ENCODE results near the gene RPS2. TPM values are rescaled to one million over a fixed set of nuclear protein-coding genes. Genes with fewer than 3 reads are reported as not detected.

Gene RPS2
- total and polyA plus RNA-seq, 2 donors (not counting 1 experiment from before 2014, with no cell fraction given), result 1,683 to 2,596 TPM

DNA sequence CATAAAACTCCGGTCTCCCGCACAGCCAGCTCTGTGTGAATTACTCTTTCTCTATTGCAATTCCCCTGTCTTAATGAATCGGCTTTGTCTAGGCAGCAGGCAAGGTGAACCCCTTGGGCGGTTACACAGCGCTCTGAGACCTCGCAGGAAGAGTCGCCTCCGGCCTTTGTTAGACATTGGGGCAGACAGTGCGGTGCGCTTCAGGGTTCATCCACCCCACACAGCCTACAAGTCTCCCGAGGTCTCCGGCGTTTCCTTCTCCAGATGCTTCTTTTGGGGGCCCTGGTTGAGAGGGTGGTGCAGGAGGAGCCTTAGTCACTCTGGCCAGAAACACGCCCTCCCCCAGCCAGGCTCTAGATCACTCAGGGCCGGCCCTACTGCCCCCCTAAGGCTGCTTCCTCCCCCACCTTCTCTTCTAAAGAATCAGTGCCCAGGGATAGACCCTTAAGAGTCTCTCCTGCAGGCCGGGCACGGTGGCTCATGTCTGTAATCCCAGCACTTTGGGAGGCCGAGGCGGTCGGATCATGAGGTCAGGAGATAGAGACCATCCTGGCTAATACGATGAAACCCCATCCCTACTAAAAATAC is 19.9 kb downstream of the RPS2 start:
- Histone ChIP-seq H3K36me3 (ENCODE audit: control insufficient read depth, insufficient read depth, low read length) (peaks cover 4% of the 10 kb centered on the region), H3K4me2 (ENCODE audit: extremely low read depth, insufficient read depth, low read length) (no peak overlapping the region)
- DNase-seq (ENCODE audit: low read depth in 2 of 2), result no peak

GRCh38 chr16:1942810-1943726 is 21.6 kb downstream of the RPS2 start, which contains the start of gene MSRB1:
TSS of gene MSRB1 (minus strand) at chr16:1943199. CDS start at chr16:1943156, 43 bp downstream.
- Histone ChIP-seq H3K27ac (ENCODE audit: insufficient read depth, low read length) (peak within 1 kb of the TSS; percentile 51), H2AFZ (ENCODE audit: low read length) (peak within 1 kb of the TSS; percentile 90), H3K27me3 (ENCODE audit: control insufficient read depth, insufficient read depth, low read length) (no peaks in the 10 kb centered on the region), H3K9ac (ENCODE audit: insufficient read depth, low read length) (peak within 1 kb of the TSS; percentile 76), H3K79me2 (ENCODE audit: control insufficient read depth, insufficient read depth, low read length) (no peaks in the 10 kb centered on the region), H3K36me3 (ENCODE audit: control insufficient read depth, insufficient read depth, low read length) (peaks cover 8% of the 10 kb centered on the region), H4K20me1 (ENCODE audit: control insufficient read depth, extremely low read depth, insufficient read depth, low read length) (no peaks in the 10 kb centered on the region), H3K4me1 (ENCODE audit: control insufficient read depth, extremely low read depth, insufficient read depth, low read length) (peaks cover 7% of the 10 kb centered on the region), H3K9me3 (ENCODE audit: control insufficient read depth, insufficient read depth, low read depth, low read length) (no peaks in the 10 kb centered on the region), H3K4me3 (replicated peaks in 1 of 4; ENCODE audit: control extremely low read depth in 1 of 4, insufficient read depth in 1 of 4, low read depth in 3 of 4, low read length in 4 of 4) (peak within 1 kb of the TSS; percentile 79 to 93 (median 82)), H3K4me2 (ENCODE audit: extremely low read depth, insufficient read depth, low read length) (peak within 1 kb of the TSS; percentile 92)
- TF ChIP-seq CTCF (conservative IDR thresholded peaks at IDR 0.05 in 1 of 2, IDR thresholded peaks at IDR 0.05 in 1 of 2; ENCODE audit: low read depth in 1 of 2, low read length in 2 of 2), result no peak
- TF ChIP-seq EZH2 (IDR thresholded peaks at IDR 0.05; ENCODE audit: low read length, missing control alignments), result no peak
- peak; percentile 95 to 97 for DNase-seq (ENCODE audit: low read depth in 2 of 2)

More for the DNA sequence above, 19.9 kb downstream of the RPS2 start:
- peaks cover 7% of the 10 kb centered on the region for H3K4me1 ChIP-seq (ENCODE audit: control insufficient read depth, extremely low read depth, insufficient read depth, low read length)
- H3K27me3 ChIP-seq (ENCODE audit: control insufficient read depth, insufficient read depth, low read length), result no peaks in the 10 kb centered on the region
- TF ChIP-seq CTCF (conservative IDR thresholded peaks at IDR 0.05 in 1 of 2, IDR thresholded peaks at IDR 0.05 in 1 of 2; ENCODE audit: low read depth in 1 of 2, low read length in 2 of 2), result no peak
- TF ChIP-seq EZH2 (IDR thresholded peaks at IDR 0.05; ENCODE audit: low read length, missing control alignments), result no peak
- no peak overlapping the region for H3K4me3 ChIP-seq (replicated peaks in 1 of 4; ENCODE audit: control extremely low read depth in 1 of 4, insufficient read depth in 1 of 4, low read depth in 3 of 4, low read length in 4 of 4)
- no peaks in the 10 kb centered on the region for H3K9me3 ChIP-seq (ENCODE audit: control insufficient read depth, insufficient read depth, low read depth, low read length)
- H4K20me1 ChIP-seq (ENCODE audit: control insufficient read depth, extremely low read depth, insufficient read depth, low read length), result no peaks in the 10 kb centered on the region
- no peak overlapping the region for H3K9ac ChIP-seq (ENCODE audit: insufficient read depth, low read length)
- no peaks in the 10 kb centered on the region for H3K79me2 ChIP-seq (ENCODE audit: control insufficient read depth, insufficient read depth, low read length)
- H2AFZ ChIP-seq (ENCODE audit: low read length), result no peak overlapping the region
- no peak overlapping the region for H3K27ac ChIP-seq (ENCODE audit: insufficient read depth, low read length)

Measured in fibroblast of lung (primary cell).